Dermis lymphatic vessel endothelial cell (primary cell): ENCODE results near the gene DESI1. TPM values are rescaled to one million over a fixed set of nuclear protein-coding genes. Genes with fewer than 3 reads are reported as not detected.

ENCODE experiments used
- total RNA-seq: library from RNA; depleted of rRNA; stranded (reverse); fragments of >200 nt; gene quantifications from 2 replicates; pipeline ENCODE4 v1.2.1, GENCODE V29; 2014

Gene DESI1
- total RNA-seq, result 9.6 and 12.4 TPM in 2 replicates

GRCh38 chr22:41620589-41621098 lies at the start of gene DESI1:
Gene DESI1, minus strand, starts transcription at chr22:41621043. Its CDS starts 204 bp downstream, at chr22:41620839.

GRCh38 chr22:41621099-41621910 lies 462 bp upstream of the DESI1 start, which contains the start of gene XRCC6:
Gene XRCC6, plus strand, starts transcription at chr22:41621295. Its CDS starts 710 bp downstream, at chr22:41622005.

GRCh38 chr22:41589391-41590241 lies 31.2 kb downstream of the DESI1 start, which contains the start of gene PMM1:
Gene PMM1, minus strand, starts transcription at chr22:41589840. Its CDS starts 35 bp downstream, at chr22:41589805.

Other genes starting within 250 kb of the DESI1 start
- gene TEF, start 239.1 kb downstream of the DESI1 start, total RNA-seq, result 4.6 and 7.0 TPM in 2 replicates
- 13.9 and 16.6 TPM in 2 replicates for gene TOB2, start 174.2 kb downstream of the DESI1 start, total RNA-seq
- gene PHF5A, start 152.4 kb downstream of the DESI1 start, total RNA-seq, result 62.3 and 70.6 TPM in 2 replicates
- 70.4 and 72.0 TPM in 2 replicates for gene ACO2, start 151.9 kb downstream of the DESI1 start, total RNA-seq
- 8.6 and 11.8 TPM in 2 replicates for gene POLR3H, start 76.6 kb downstream of the DESI1 start, total RNA-seq
- not detected in 2 replicates for gene CSDC2, start 60.0 kb downstream of the DESI1 start, total RNA-seq
- 3.0 and 3.7 TPM in 2 replicates for gene PMM1, start 31.2 kb downstream of the DESI1 start, total RNA-seq
- 291 and 343 TPM in 2 replicates for gene XRCC6, start 252 bp upstream of the DESI1 start, total RNA-seq
- 76.0 and 79.2 TPM in 2 replicates for gene SNU13, start 67.8 kb upstream of the DESI1 start, total RNA-seq
- 0.98 and 3.5 TPM in 2 replicates for gene MEI1, start 78.5 kb upstream of the DESI1 start, total RNA-seq
- gene CCDC134, start 179.6 kb upstream of the DESI1 start, total RNA-seq, result 2.4 and 4.7 TPM in 2 replicates
- 31.3 and 42.9 TPM in 2 replicates for gene SREBF2, start 212.1 kb upstream of the DESI1 start, total RNA-seq